COR-L47 (cell line): Measurements from ENCODE around the gene TMEM115.

Experiments
- DNase-seq: peaks from one replicate; lab custom pipeline; 2025; lab: John Stamatoyannopoulos, UW

The TMEM115 gene

GRCh38 chr3:50334339-50335075, 24.8 kb downstream of the TMEM115 start:
- DNase-seq = no peak

- no peak for DNase-seq
Measured at GRCh38 chr3:50333744-50334328, 25.5 kb downstream of the TMEM115 start.

- no peak for DNase-seq
Measured at GRCh38 chr3:50331364-50331907, 27.9 kb downstream of the TMEM115 start.

- no peak for DNase-seq
Measured at GRCh38 chr3:50330330-50330729, 29.0 kb downstream of the TMEM115 start.

- DNase-seq = peak; percentile 90
Measured at GRCh38 chr3:50327943-50328691, 31.2 kb downstream of the TMEM115 start, which contains the start of gene TUSC2. Gene TUSC2, minus strand, starts transcription at chr3:50328223. Its CDS starts 124 bp downstream, at chr3:50328099.

GRCh38 chr3:50327129-50327528, 32.2 kb downstream of the TMEM115 start:
- DNase-seq = no peak

GRCh38 chr3:50326182-50326541, 33.2 kb downstream of the TMEM115 start:
- DNase-seq = no peak

- DNase-seq = no peak
Measured at GRCh38 chr3:50325497-50326181, 33.7 kb downstream of the TMEM115 start.

- no peak for DNase-seq
Measured at GRCh38 chr3:50325113-50325480, 34.2 kb downstream of the TMEM115 start.

GRCh38 chr3:50324351-50325112, 34.8 kb downstream of the TMEM115 start:
- DNase-seq = peak; percentile 53

- no peak for DNase-seq
Measured at GRCh38 chr3:50323614-50324199, 35.6 kb downstream of the TMEM115 start.

GRCh38 chr3:50323092-50323600, 36.2 kb downstream of the TMEM115 start:
- no peak for DNase-seq

- peak; percentile 12 for DNase-seq
Measured at GRCh38 chr3:50322386-50323091, 36.8 kb downstream of the TMEM115 start, which contains the start of gene HYAL2. Gene HYAL2, minus strand, starts transcription at chr3:50322745. Its CDS starts 2,256 bp downstream, at chr3:50320489.

GRCh38 chr3:50322115-50322385, 37.3 kb downstream of the TMEM115 start:
- no peak for DNase-seq

- peak; percentile 50 for DNase-seq
Measured at GRCh38 chr3:50321336-50322114, 37.8 kb downstream of the TMEM115 start.

GRCh38 chr3:50320853-50321335, 38.4 kb downstream of the TMEM115 start:
- DNase-seq = peak; percentile 46

- no peak for DNase-seq
Measured at GRCh38 chr3:50319894-50320625, 39.3 kb downstream of the TMEM115 start.

- no peak for DNase-seq
Measured at GRCh38 chr3:50319181-50319893, 40.0 kb downstream of the TMEM115 start.
